HCT116 (cell line): ENCODE results near the gene PHF19. TPM values are rescaled to one million over a fixed set of nuclear protein-coding genes. Genes with fewer than 3 reads are reported as not detected.

Experiments used
- ATAC-seq: fragments of 200-7000 bp; cut with Tn5 transposase; 2 replicates; pipeline ENCODE4 v1.9.1; 2020; ENCODE audit warnings: mild to moderate bottlenecking, moderate library complexity
- BruUV-seq: library from RNA; stranded (reverse); fragments of 400-500 nt; replicated peaks from 2 replicates; lab custom pipeline; 2021; lab: Mats Ljungman, UMichigan
- CTCF ChIA-PET: fragments of 300-600 bp; sonication (Branson Sonifier 250); formaldehyde crosslinking; loops from one replicate; lab custom pipeline; 2021; ENCODE audit warnings: antibody characterized with exemption; lab: Charles Lee
- POLR2A ChIA-PET: fragments of 300-600, 350-600 bp; sonication (Branson Sonifier 250); formaldehyde crosslinking; loops from one replicate; lab custom pipeline; 2021; ENCODE audit warnings: antibody characterized with exemption; lab: Charles Lee
- RAD21 ChIA-PET, 2 experiments: fragments of 300-600 bp; sonication (Branson Sonifier 250); formaldehyde crosslinking; loops; one replicate each; lab custom pipeline; 2023; ENCODE audit warnings: low total read pairs in 2 of 2; ENCODE audit not compliant: uncharacterized antibody in 2 of 2, unreplicated experiment in 2 of 2, low non-redundant PET in 1 of 2; lab: Charles Lee
- DNase-seq: peaks from one replicate; pipeline ENCODE4 v3.0.0-alpha.2; 2010; ENCODE audit warnings: low read depth, low spot score
- H2AFZ ChIP-seq: fragments of 200-600 bp; shearing (Covaris generic), sonication (generic); 2 replicates; pipeline ENCODE4 v1.6.1; 2017; ENCODE audit warnings: low read depth, mixed run types, mixed read lengths, antibody characterized with exemption, low read length; ENCODE audit not compliant: poor library complexity, severe bottlenecking
- H3K27ac ChIP-seq: 2 replicates; pipeline ENCODE4 v1.5.1; 2012; ENCODE audit warnings: low read depth, low read length
- H3K27me3 ChIP-seq: fragments of 200-600 bp; sonication (generic); 2 replicates; pipeline ENCODE4 v1.6.1; 2016; ENCODE audit warnings: mixed run types, low read length, mixed read lengths; ENCODE audit not compliant: insufficient read depth
- H3K36me3 ChIP-seq, 2 experiments: fragments of 200-500 bp in 1 of 2; fragments of 200-600 bp in 1 of 2; sonication (Bioruptor generic) in 1 of 2; sonication (generic) in 1 of 2; 2 replicates each; pipeline versions ENCODE4 v1.5.1 to v1.6.1; 2014 to 2016; ENCODE audit warnings: low read length in 2 of 2, inconsistent platforms in 1 of 2, mixed read lengths in 1 of 2, mixed run types in 1 of 2; ENCODE audit not compliant: insufficient read depth in 2 of 2, control insufficient read depth in 1 of 2
- H3K4me1 ChIP-seq, 2 experiments: fragments of 200-600 bp in 1 of 2; sonication (generic) in 1 of 2; 2 replicates each; pipeline versions ENCODE4 v1.5.1 to v1.6.1; 2012 to 2017; ENCODE audit warnings: low read length in 2 of 2, inconsistent platforms in 1 of 2, mild to moderate bottlenecking in 1 of 2, mixed read lengths in 1 of 2, mixed run types in 1 of 2, moderate library complexity in 1 of 2; ENCODE audit not compliant: insufficient read depth in 2 of 2, control insufficient read depth in 1 of 2
- H3K4me2 ChIP-seq: fragments of 200-600 bp; sonication (generic); 2 replicates; pipeline ENCODE4 v1.6.1; 2017; ENCODE audit warnings: mixed run types, low read length, mixed read lengths
- H3K4me3 ChIP-seq, 2 experiments: fragments of 200-600 bp in 1 of 2; sonication (generic) in 1 of 2; replicated peaks in 1 of 2; 2 replicates each; pipeline ENCODE4 v1.5.1; 2011 to 2016; ENCODE audit warnings: low read length in 2 of 2, control low read depth in 1 of 2, low read depth in 1 of 2, mild to moderate bottlenecking in 1 of 2, mixed read lengths in 1 of 2, mixed run types in 1 of 2
- H3K79me2 ChIP-seq: fragments of 200-600 bp; sonication (generic); 2 replicates; pipeline ENCODE4 v1.6.1; 2017; ENCODE audit warnings: mild to moderate bottlenecking, mixed run types, low read length, moderate library complexity, mixed read lengths; ENCODE audit not compliant: insufficient read depth
- H3K9ac ChIP-seq: fragments of 200-600 bp; sonication (generic); 2 replicates; pipeline ENCODE4 v1.6.1; 2016; ENCODE audit warnings: low read length, mixed read lengths
- H3K9me2 ChIP-seq: fragments of 200-600 bp; sonication (generic), shearing (Covaris generic); 2 replicates; pipeline ENCODE4 v1.6.1; 2017; ENCODE audit warnings: mixed run types, mild to moderate bottlenecking, moderate library complexity; ENCODE audit not compliant: insufficient read depth
- H3K9me3 ChIP-seq, 2 experiments: fragments of 200-500 bp in 1 of 2; fragments of 200-600 bp in 1 of 2; sonication (Bioruptor generic) in 1 of 2; sonication (generic) in 1 of 2; 2 replicates each; pipeline ENCODE4 v1.6.1; 2014 to 2017; ENCODE audit warnings: low read length in 2 of 2, mixed read lengths in 2 of 2, inconsistent platforms in 1 of 2, low read depth in 1 of 2, mild to moderate bottlenecking in 1 of 2, mixed run types in 1 of 2, moderate library complexity in 1 of 2; ENCODE audit not compliant: control insufficient read depth in 1 of 2, insufficient read depth in 1 of 2
- H4K20me1 ChIP-seq: fragments of 200-600 bp; sonication (generic), shearing (Covaris generic); 2 replicates; pipeline ENCODE4 v1.6.1; 2017; ENCODE audit warnings: mixed run types, mild to moderate bottlenecking, moderate library complexity; ENCODE audit not compliant: insufficient read depth
- ATF3 ChIP-seq: IDR thresholded peaks from 2 replicates; pipeline ENCODE4 v1.6.1; 2012
- CBX3 ChIP-seq: IDR thresholded peaks from 2 replicates; pipeline ENCODE4 v1.6.1; 2012; ENCODE audit warnings: low read depth
- CEBPB ChIP-seq: IDR thresholded peaks from 2 replicates; pipeline ENCODE4 v1.6.1; 2012; ENCODE audit warnings: low read depth
- EGR1 ChIP-seq: IDR thresholded peaks from 2 replicates; pipeline ENCODE4 v1.6.1; 2012; ENCODE audit warnings: low read depth
- ELF1 ChIP-seq: IDR thresholded peaks from 2 replicates; pipeline ENCODE4 v1.6.1; 2012; ENCODE audit warnings: low read depth, borderline replicate concordance
- EZH2 ChIP-seq: fragments of 200-600 bp; sonication (generic); IDR thresholded peaks from 2 replicates; pipeline ENCODE4 v1.6.1; 2017; ENCODE audit warnings: antibody characterized with exemption, mixed run types
- JUND ChIP-seq: IDR thresholded peaks from 2 replicates; pipeline ENCODE4 v1.6.1; 2012
- POLR2A ChIP-seq: IDR thresholded peaks from 2 replicates; pipeline ENCODE4 v1.7.0; 2011; ENCODE audit warnings: borderline replicate concordance; ENCODE audit not compliant: insufficient read depth, insufficient read length; ENCODE audit errors: extremely low read depth
- POLR2AphosphoS5 ChIP-seq: IDR thresholded peaks from 2 replicates; pipeline ENCODE4 v1.6.1; 2011; ENCODE audit warnings: mild to moderate bottlenecking, low read depth, low read length, moderate library complexity
- SIN3A ChIP-seq: IDR thresholded peaks from 2 replicates; pipeline ENCODE4 v1.6.1; 2012; ENCODE audit warnings: low read depth
- SP1 ChIP-seq: IDR thresholded peaks from 2 replicates; pipeline ENCODE4 v1.6.1; 2012; ENCODE audit warnings: low read depth
- SRF ChIP-seq: IDR thresholded peaks from 2 replicates; pipeline ENCODE4 v1.6.1; 2012; ENCODE audit warnings: low read depth
- TCF7L2 ChIP-seq: IDR thresholded peaks from 2 replicates; pipeline ENCODE4 v1.7.0; 2011; ENCODE audit warnings: borderline replicate concordance, inconsistent platforms; ENCODE audit not compliant: insufficient read depth, insufficient read length; ENCODE audit errors: extremely low read depth
- ZBTB33 ChIP-seq: IDR thresholded peaks from 2 replicates; pipeline ENCODE4 v1.6.1; 2011; ENCODE audit warnings: mild to moderate bottlenecking, low read length, moderate library complexity; ENCODE audit not compliant: insufficient replicate concordance; ENCODE audit errors: extremely low read depth
- ZFX ChIP-seq: fragments of 450-650 bp; IDR thresholded peaks from 2 replicates; pipeline ENCODE4 v1.6.1; 2017
- ZNF274 ChIP-seq: fragments of 200-500 bp; sonication (Bioruptor generic); IDR thresholded peaks from 2 replicates; pipeline ENCODE4 v1.6.1; 2014; ENCODE audit warnings: mild to moderate bottlenecking, low read depth, low read length, inconsistent platforms
- intact Hi-C: fragments of 100-400 bp; cut with micrococcal nuclease; formaldehyde crosslinking; loops from 2 replicates; pipeline ENCODE4 v1.10.0; 2022
- total RNA-seq: library from RNA; stranded (reverse); gene quantifications from one replicate; pipeline ENCODE4 v1.2.1, GENCODE V29; 2021; ENCODE audit not compliant: unreplicated experiment
- TF ChIP-seq, protein P1 (sequence below), 3 experiments: fragments of 200-600 bp in 1 of 3; sonication (generic) in 1 of 3; IDR thresholded peaks in 2 of 3; conservative IDR thresholded peaks in 1 of 3; 2 replicates each; pipeline ENCODE4 v1.5.1; 2012 to 2017; ENCODE audit warnings: low read depth in 2 of 3, low read length in 2 of 3, antibody characterized with exemption in 1 of 3, borderline replicate concordance in 1 of 3, control low read depth in 1 of 3, mild to moderate bottlenecking in 1 of 3, mixed read lengths in 1 of 3, mixed run types in 1 of 3, moderate library complexity in 1 of 3; ENCODE audit not compliant: insufficient read depth in 1 of 3
- TF ChIP-seq, protein P2 (sequence below): IDR thresholded peaks from 2 replicates; pipeline ENCODE4 v1.6.1; 2012; ENCODE audit warnings: low read depth

The PHF19 gene
- total RNA-seq, 1 experiment from 2014 or later, result 74.0 TPM

GRCh38 chr9:120856700-120857099, 20.3 kb downstream of the PHF19 start:
- TF ChIP-seq JUND (no peak), ZFX (no peak), SP1 (no peak), ZNF274 (no peak), ZBTB33 (no peak), ELF1 (no peak), ATF3 (no peak), CBX3 (no peak), EZH2 (no peak), EGR1 (no peak), SRF (no peak), TCF7L2 (no peak), POLR2A (no peak), CEBPB (no peak), POLR2AphosphoS5 (no peak), SIN3A (no peak)
- TF ChIP-seq, protein P1, sequence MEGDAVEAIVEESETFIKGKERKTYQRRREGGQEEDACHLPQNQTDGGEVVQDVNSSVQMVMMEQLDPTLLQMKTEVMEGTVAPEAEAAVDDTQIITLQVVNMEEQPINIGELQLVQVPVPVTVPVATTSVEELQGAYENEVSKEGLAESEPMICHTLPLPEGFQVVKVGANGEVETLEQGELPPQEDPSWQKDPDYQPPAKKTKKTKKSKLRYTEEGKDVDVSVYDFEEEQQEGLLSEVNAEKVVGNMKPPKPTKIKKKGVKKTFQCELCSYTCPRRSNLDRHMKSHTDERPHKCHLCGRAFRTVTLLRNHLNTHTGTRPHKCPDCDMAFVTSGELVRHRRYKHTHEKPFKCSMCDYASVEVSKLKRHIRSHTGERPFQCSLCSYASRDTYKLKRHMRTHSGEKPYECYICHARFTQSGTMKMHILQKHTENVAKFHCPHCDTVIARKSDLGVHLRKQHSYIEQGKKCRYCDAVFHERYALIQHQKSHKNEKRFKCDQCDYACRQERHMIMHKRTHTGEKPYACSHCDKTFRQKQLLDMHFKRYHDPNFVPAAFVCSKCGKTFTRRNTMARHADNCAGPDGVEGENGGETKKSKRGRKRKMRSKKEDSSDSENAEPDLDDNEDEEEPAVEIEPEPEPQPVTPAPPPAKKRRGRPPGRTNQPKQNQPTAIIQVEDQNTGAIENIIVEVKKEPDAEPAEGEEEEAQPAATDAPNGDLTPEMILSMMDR (IDR thresholded peaks at IDR 0.05 in 2 of 3, conservative IDR thresholded peaks at IDR 0.05 in 1 of 3; ENCODE audit: borderline replicate concordance in 1 of 3, insufficient read depth in 1 of 3, low read depth in 2 of 3, low read length in 2 of 3), result no peak
- TF ChIP-seq, protein P2, sequence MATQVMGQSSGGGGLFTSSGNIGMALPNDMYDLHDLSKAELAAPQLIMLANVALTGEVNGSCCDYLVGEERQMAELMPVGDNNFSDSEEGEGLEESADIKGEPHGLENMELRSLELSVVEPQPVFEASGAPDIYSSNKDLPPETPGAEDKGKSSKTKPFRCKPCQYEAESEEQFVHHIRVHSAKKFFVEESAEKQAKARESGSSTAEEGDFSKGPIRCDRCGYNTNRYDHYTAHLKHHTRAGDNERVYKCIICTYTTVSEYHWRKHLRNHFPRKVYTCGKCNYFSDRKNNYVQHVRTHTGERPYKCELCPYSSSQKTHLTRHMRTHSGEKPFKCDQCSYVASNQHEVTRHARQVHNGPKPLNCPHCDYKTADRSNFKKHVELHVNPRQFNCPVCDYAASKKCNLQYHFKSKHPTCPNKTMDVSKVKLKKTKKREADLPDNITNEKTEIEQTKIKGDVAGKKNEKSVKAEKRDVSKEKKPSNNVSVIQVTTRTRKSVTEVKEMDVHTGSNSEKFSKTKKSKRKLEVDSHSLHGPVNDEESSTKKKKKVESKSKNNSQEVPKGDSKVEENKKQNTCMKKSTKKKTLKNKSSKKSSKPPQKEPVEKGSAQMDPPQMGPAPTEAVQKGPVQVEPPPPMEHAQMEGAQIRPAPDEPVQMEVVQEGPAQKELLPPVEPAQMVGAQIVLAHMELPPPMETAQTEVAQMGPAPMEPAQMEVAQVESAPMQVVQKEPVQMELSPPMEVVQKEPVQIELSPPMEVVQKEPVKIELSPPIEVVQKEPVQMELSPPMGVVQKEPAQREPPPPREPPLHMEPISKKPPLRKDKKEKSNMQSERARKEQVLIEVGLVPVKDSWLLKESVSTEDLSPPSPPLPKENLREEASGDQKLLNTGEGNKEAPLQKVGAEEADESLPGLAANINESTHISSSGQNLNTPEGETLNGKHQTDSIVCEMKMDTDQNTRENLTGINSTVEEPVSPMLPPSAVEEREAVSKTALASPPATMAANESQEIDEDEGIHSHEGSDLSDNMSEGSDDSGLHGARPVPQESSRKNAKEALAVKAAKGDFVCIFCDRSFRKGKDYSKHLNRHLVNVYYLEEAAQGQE, result no peak

More at GRCh38 chr9:120856700-120857099, 20.3 kb downstream of the PHF19 start:
- no peak overlapping the region for H3K4me2 ChIP-seq
- no peaks in the 10 kb centered on the region for H3K27me3 ChIP-seq
- no peaks in the 10 kb centered on the region for H3K4me1 ChIP-seq
- intact Hi-C loops, result no loop called here
- H3K36me3 ChIP-seq, result peaks cover 3 to 19% of the 10 kb centered on the region in 2 experiments
- RAD21 ChIA-PET, result no interaction called here
- H3K4me3 ChIP-seq, result no peak overlapping the region
- H4K20me1 ChIP-seq, result no peaks in the 10 kb centered on the region
- CTCF ChIA-PET, result no interaction called here
- no peak for DNase-seq
- BruUV-seq, result no TSS peak
- POLR2A ChIA-PET, result interaction anchor here (0.8 kb wide), 1 partner anchor 38 kb away, joined by 3 read pairs; no protein-coding TSS in a partner anchor
- no peaks in the 10 kb centered on the region for H3K9me3 ChIP-seq
- no peak overlapping the region for H2AFZ ChIP-seq
- no peaks in the 10 kb centered on the region for H3K79me2 ChIP-seq
- no peaks in the 10 kb centered on the region for H3K9me2 ChIP-seq
- ATAC-seq, result no peak
- H3K9ac ChIP-seq, result no peak overlapping the region
- no peak overlapping the region for H3K27ac ChIP-seq
